ENCODE measurements around the gene GASK1B. TPM values are rescaled to one million over a fixed set of nuclear protein-coding genes. Genes with fewer than 3 reads are reported as not detected.

Gene GASK1B
- total RNA-seq (2022; extraction: Qiagen RNA extraction; ENCODE audit: low read depth), result 0.15 to 0.73 TPM (median 0.28 TPM) in 5 replicates

GRCh38 chr4:158172261-158173258 is at the start of gene GASK1B:
Gene GASK1B, minus strand, starts transcription at chr4:158173025. Its CDS starts 1,650 bp downstream, at chr4:158171375.

GRCh38 chr4:158209825-158210807 is 37.3 kb upstream of the GASK1B start, which contains the start of gene TMEM144:
Gene TMEM144, plus strand, starts transcription at chr4:158210486. Its CDS starts 2,182 bp downstream, at chr4:158212668.

Other genes starting within 250 kb of the GASK1B start
- 2.4 to 4.2 TPM (median 3.9 TPM) in 5 replicates for gene TMEM144, start 37.5 kb upstream of the GASK1B start, total RNA-seq (2022; extraction: Qiagen RNA extraction; ENCODE audit: low read depth)

All from A549 treated with ZK216348 at 1 μM for 4 hours (cell line).